HEK293 (cell line): ENCODE measurements around the gene EEF2K.

Experiments used
- CTCF ChIA-PET: fragments of 350-600 bp; formaldehyde crosslinking; extraction: SDS; loops from one replicate; lab custom pipeline; 2021; ENCODE audit warnings: antibody characterized with exemption; lab: Yijun Ruan, JAX
- POLR2A ChIA-PET: fragments of 300-600 bp; formaldehyde crosslinking; extraction: SDS; loops from one replicate; lab custom pipeline; 2020; ENCODE audit warnings: antibody characterized with exemption, inconsistent platforms; lab: Yijun Ruan, JAX
- H3K27ac ChIP-seq: fragments of 200-500 bp; sonication (Bioruptor generic); 2 replicates; pipeline ENCODE4 v1.5.1; 2014; ENCODE audit warnings: low read depth, low read length, control low read depth, inconsistent platforms; ENCODE audit errors: extremely low read depth
- H3K36me3 ChIP-seq, 2 experiments: fragments of 200-500 bp in 1 of 2; sonication (Bioruptor generic) in 1 of 2; 1 replicate in 1 of 2; 2 replicates in 1 of 2; pipeline ENCODE4 v1.5.1; 2014 to 2017; ENCODE audit warnings: inconsistent platforms in 2 of 2, low read length in 2 of 2; ENCODE audit not compliant: control insufficient read depth in 2 of 2, insufficient read depth in 1 of 2
- H3K4me1 ChIP-seq: fragments of 200-500 bp; sonication (Bioruptor generic); 2 replicates; pipeline ENCODE4 v1.5.1; 2014; ENCODE audit warnings: mild to moderate bottlenecking, low read length, inconsistent platforms; ENCODE audit not compliant: control insufficient read depth, insufficient read depth
- H3K4me3 ChIP-seq: 2 replicates; pipeline ENCODE4 v1.5.1; 2011; ENCODE audit warnings: low read depth, mild to moderate bottlenecking, control low read depth, low read length, moderate library complexity
- H3K9me3 ChIP-seq: fragments of 200-500 bp; sonication (Bioruptor generic); 2 replicates; pipeline ENCODE4 v1.5.1; 2014; ENCODE audit warnings: low read depth, low read length, inconsistent platforms; ENCODE audit not compliant: control insufficient read depth, insufficient read depth
- GFI1B ChIP-seq: fragments of 450-650 bp; formaldehyde crosslinking; IDR thresholded peaks from 2 replicates; pipeline ENCODE4 v1.5.1; 2016; ENCODE audit warnings: missing biosample characterization, missing genetic modification characterization
- GLI4 ChIP-seq: fragments of 450-650 bp; formaldehyde crosslinking; IDR thresholded peaks from 2 replicates; pipeline ENCODE4 v1.5.1; 2016; ENCODE audit warnings: missing biosample characterization, missing genetic modification characterization
- IKZF3 ChIP-seq: fragments of 450-650 bp; IDR thresholded peaks from 2 replicates; pipeline ENCODE4 v1.5.0; 2018; ENCODE audit warnings: missing biosample characterization, mild to moderate bottlenecking, missing genetic modification characterization, moderate library complexity
- OSR2 ChIP-seq: fragments of 450-650 bp; formaldehyde crosslinking; IDR thresholded peaks from 2 replicates; pipeline ENCODE4 v1.5.1; 2016; ENCODE audit warnings: missing biosample characterization, missing genetic modification characterization
- PBX3 ChIP-seq: sonication (generic); formaldehyde crosslinking; IDR thresholded peaks from 2 replicates; pipeline ENCODE4 v1.8.1; 2022; ENCODE audit warnings: mild to moderate bottlenecking, moderate library complexity, missing genetic modification reagents
- PRDM6 ChIP-seq: fragments of 450-650 bp; formaldehyde crosslinking; IDR thresholded peaks from 2 replicates; pipeline ENCODE4 v1.5.1; 2017; ENCODE audit warnings: missing biosample characterization, missing genetic modification characterization
- SP7 ChIP-seq: fragments of 450-650 bp; formaldehyde crosslinking; IDR thresholded peaks from 2 replicates; pipeline ENCODE4 v1.5.1; 2016; ENCODE audit warnings: missing biosample characterization, missing genetic modification characterization
- ZBTB26 ChIP-seq: fragments of 450-650 bp; formaldehyde crosslinking; optimal IDR thresholded peaks from 2 replicates; pipeline ENCODE3; 2016; ENCODE audit warnings: missing biosample characterization, mild to moderate bottlenecking, missing genetic modification characterization
- ZBTB6 ChIP-seq: fragments of 450-650 bp; formaldehyde crosslinking; IDR thresholded peaks from 2 replicates; pipeline ENCODE4 v1.5.1; 2017; ENCODE audit warnings: missing biosample characterization, missing genetic modification characterization
- ZEB2 ChIP-seq: fragments of 450-650 bp; formaldehyde crosslinking; IDR thresholded peaks from 2 replicates; pipeline ENCODE4 v1.5.1; 2016; ENCODE audit warnings: missing biosample characterization, missing genetic modification characterization
- ZFP69B ChIP-seq: fragments of 450-650 bp; formaldehyde crosslinking; IDR thresholded peaks from 2 replicates; pipeline ENCODE4 v1.5.1; 2016; ENCODE audit warnings: missing biosample characterization, missing genetic modification characterization
- ZNF10 ChIP-seq: fragments of 450-650 bp; formaldehyde crosslinking; IDR thresholded peaks from 2 replicates; pipeline ENCODE4 v1.5.1; 2017; ENCODE audit warnings: missing biosample characterization, missing genetic modification characterization
- ZNF133 ChIP-seq: fragments of 450-650 bp; formaldehyde crosslinking; IDR thresholded peaks from 2 replicates; pipeline ENCODE4 v1.5.1; 2016; ENCODE audit warnings: missing biosample characterization, missing genetic modification characterization
- ZNF175 ChIP-seq: fragments of 450-650 bp; formaldehyde crosslinking; IDR thresholded peaks from 2 replicates; pipeline ENCODE4 v1.5.1; 2016; ENCODE audit warnings: missing biosample characterization, missing genetic modification characterization
- ZNF19 ChIP-seq: fragments of 450-650 bp; formaldehyde crosslinking; IDR thresholded peaks from 2 replicates; pipeline ENCODE4; 2016; ENCODE audit warnings: missing biosample characterization, missing genetic modification characterization, low read depth
- ZNF2 ChIP-seq: fragments of 450-650 bp; formaldehyde crosslinking; IDR thresholded peaks from 2 replicates; pipeline ENCODE4 v1.5.1; 2016; ENCODE audit warnings: missing biosample characterization, missing genetic modification characterization
- ZNF302 ChIP-seq: fragments of 450-650 bp; formaldehyde crosslinking; IDR thresholded peaks from 2 replicates; pipeline ENCODE4 v1.5.1; 2016; ENCODE audit warnings: missing biosample characterization, missing genetic modification characterization, low read depth
- ZNF341 ChIP-seq: fragments of 450-650 bp; formaldehyde crosslinking; IDR thresholded peaks from 2 replicates; pipeline ENCODE4; 2016; ENCODE audit warnings: low read depth, missing biosample characterization, missing genetic modification characterization
- ZNF394 ChIP-seq: fragments of 450-650 bp; formaldehyde crosslinking; IDR thresholded peaks from 2 replicates; pipeline ENCODE4 v1.5.1; 2016; ENCODE audit warnings: missing biosample characterization, missing genetic modification characterization, mild to moderate bottlenecking, moderate library complexity, borderline replicate concordance
- ZNF433 ChIP-seq: fragments of 450-650 bp; formaldehyde crosslinking; IDR thresholded peaks from 2 replicates; pipeline ENCODE4 v1.5.1; 2016; ENCODE audit warnings: missing biosample characterization, missing genetic modification characterization, low read depth
- ZNF518A ChIP-seq: fragments of 450-650 bp; formaldehyde crosslinking; conservative IDR thresholded peaks from 2 replicates; pipeline ENCODE4 v1.5.1; 2016; ENCODE audit warnings: low read depth, missing biosample characterization, missing genetic modification characterization
- ZNF558 ChIP-seq: fragments of 450-650 bp; formaldehyde crosslinking; IDR thresholded peaks from 2 replicates; pipeline ENCODE4 v1.5.1; 2016; ENCODE audit warnings: missing biosample characterization, missing genetic modification characterization
- ZNF596 ChIP-seq: fragments of 450-650 bp; IDR thresholded peaks from 2 replicates; pipeline ENCODE4 v1.5.0; 2018; ENCODE audit warnings: missing biosample characterization, mild to moderate bottlenecking, missing genetic modification characterization, moderate library complexity
- ZNF610 ChIP-seq: fragments of 450-650 bp; formaldehyde crosslinking; IDR thresholded peaks from 2 replicates; pipeline ENCODE4 v1.5.1; 2016; ENCODE audit warnings: missing biosample characterization, missing genetic modification characterization, borderline replicate concordance
- ZNF704 ChIP-seq: fragments of 450-650 bp; formaldehyde crosslinking; IDR thresholded peaks from 2 replicates; pipeline ENCODE4 v1.5.1; 2016; ENCODE audit warnings: missing biosample characterization, missing genetic modification characterization

EEF2K gene

GRCh38 chr16:22232277-22233036 lies 26.4 kb downstream of the EEF2K start (continued):
- no peak for TF ChIP-seq ZNF518A (tag by site-specific recombination)
- TF ChIP-seq ZNF19: no peak
- TF ChIP-seq ZNF704 (tag by site-specific recombination): no peak
- TF ChIP-seq ZBTB26 (tag by site-specific recombination): peak; percentile 5
- TF ChIP-seq ZEB2: peak; percentile 61; the same call in 1 of the 2 replicates
- TF ChIP-seq IKZF3 (tag by site-specific recombination): peak; percentile 73; the same call in 1 of the 2 replicates
- TF ChIP-seq GFI1B (tag by site-specific recombination): peak; percentile 86
- 0 out of 2 replicates have a peak, but pooled peaks have one; percentile 27 for TF ChIP-seq ZNF302
- TF ChIP-seq ZNF394 (tag by site-specific recombination): peak; percentile 11; the same call in 1 of the 2 replicates
- peak; percentile 99 for TF ChIP-seq OSR2 (tag by site-specific recombination)
- no peak for TF ChIP-seq GLI4
- peak; percentile 51; the same call in 1 of the 2 replicates for TF ChIP-seq ZNF558 (tag by site-specific recombination)

- Histone ChIP-seq H3K9me3 (no peaks in the 10 kb centered on the region), H3K4me3 (no peak overlapping the region), H3K27ac (peak overlapping the region; percentile 90), H3K4me1 (peaks cover 12% of the 10 kb centered on the region; the same call in 1 of the 2 replicates), H3K36me3 (peaks cover 3% of the 10 kb centered on the region in 2 experiments; a peak in 2 of 3 replicates)
- POLR2A ChIA-PET: interaction anchor here (0.8 to 1.4 kb wide), 5 partner anchors 13 to 51 kb away, joined by 3 to 12 read pairs (median 4); partner anchors contain the start of gene EEF2K
- CTCF ChIA-PET: interaction anchor here (0.6 to 1.2 kb wide), 3 partner anchors 8 to 37 kb away, joined by 4 to 10 read pairs (median 5); no protein-coding TSS in a partner anchor
- TF ChIP-seq ZEB2 (0 out of 2 replicates have a peak, but pooled peaks have one; percentile 0), ZNF10 (tag by site-specific recombination) (no peak), SP7 (tag by site-specific recombination) (0 out of 2 replicates have a peak, but pooled peaks have one; percentile 33), ZNF433 (no peak), ZFP69B (no peak), ZNF2 (no peak), PRDM6 (tag by site-specific recombination) (peak; percentile 78; the same call in 1 of the 2 replicates), PBX3 (CRISPR knock-in tag) (no peak), ZNF596 (tag by site-specific recombination) (no peak), ZNF175 (tag by site-specific recombination) (no peak), ZBTB6 (tag by site-specific recombination) (0 out of 2 replicates have a peak, but pooled peaks have one; percentile 43), ZNF133 (tag by site-specific recombination) (no peak), ZNF610 (tag by site-specific recombination) (peak; percentile 3; the same call in 1 of the 2 replicates), ZNF341 (tag by site-specific recombination) (peak; percentile 73; the same call in 1 of the 2 replicates)
These were observed 26.9 kb downstream of the EEF2K start for GRCh38 chr16:22233037-22233372.
